NB4 (cell line): ENCODE results near the gene PRRC2B.

ENCODE experiments used
- CTCF ChIP-seq: IDR thresholded peaks from one replicate; pipeline ENCODE4 v1.5.1; 2012; ENCODE audit warnings: low read depth, low read length
- MAX ChIP-seq: IDR thresholded peaks from 2 replicates; pipeline ENCODE4 v1.6.1; 2011; ENCODE audit warnings: low read depth, low read length
- MYC ChIP-seq: IDR thresholded peaks from 2 replicates; pipeline ENCODE4 v1.6.1; 2011; ENCODE audit warnings: low read depth, low read length
- POLR2A ChIP-seq: IDR thresholded peaks from 2 replicates; pipeline ENCODE4 v1.6.1; 2011; ENCODE audit warnings: mild to moderate bottlenecking; ENCODE audit not compliant: insufficient read length; ENCODE audit errors: extremely low read depth

DNA sequence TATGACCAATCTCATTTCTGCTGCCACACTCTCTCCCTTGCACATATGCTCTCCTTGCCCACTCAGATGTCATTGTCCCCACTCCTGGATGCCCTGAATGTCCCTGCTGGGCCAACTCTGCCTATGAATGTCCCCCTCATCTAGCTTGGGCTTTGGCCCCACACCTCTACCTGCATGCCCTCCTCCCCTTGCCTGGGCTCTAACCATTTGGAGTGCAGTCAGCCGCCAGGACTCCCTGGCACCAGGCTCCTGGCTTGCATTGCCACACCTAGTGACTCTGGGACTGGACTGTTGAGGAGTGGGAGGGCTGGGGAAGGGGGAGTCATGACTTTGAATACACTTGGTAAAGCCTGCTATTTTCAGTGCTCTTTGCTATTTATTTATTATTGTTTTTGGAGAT lies 67.3 kb downstream of the PRRC2B start:
- TF ChIP-seq CTCF, result no peak
- TF ChIP-seq MYC, result no peak
- TF ChIP-seq POLR2A, result no peak
- no peak for TF ChIP-seq MAX
